Gastrocnemius medialis (tissue), 4 donors: ENCODE results near the gene HLA-DQB1. TPM values are rescaled to one million over a fixed set of nuclear protein-coding genes. Genes with fewer than 3 reads are reported as not detected.

Experiments used
- ATAC-seq, 2 donors: fragments of 150-250 bp; one replicate each; pipeline ENCODE4 v1.9.1; 2016
- DNase-seq, 2 donors: peaks; one replicate each; pipeline ENCODE4 v3.0.0-alpha.2; 2019
- H3K27ac ChIP-seq, 4 donors: fragments of 200-600 bp; sonication (generic); 1 replicate in 1 of 4; 2 replicates in 3 of 4; pipeline ENCODE4 v1.5.1; 2016 to 2018; ENCODE audit warnings: mild to moderate bottlenecking in 2 of 4, moderate library complexity in 1 of 4
- H3K27me3 ChIP-seq, 3 donors: fragments of 200-600 bp; sonication (generic) in 2 of 3; 1 replicate in 1 of 3; 2 replicates in 2 of 3; pipeline versions ENCODE4 v1.5.1 to v1.6.0; 2016 to 2019; ENCODE audit warnings: mild to moderate bottlenecking in 1 of 3, moderate library complexity in 1 of 3
- H3K36me3 ChIP-seq, 2 donors: fragments of 200-600 bp; sonication (generic) in 1 of 2; one replicate each; pipeline ENCODE4 v1.5.1; 2017 to 2018
- H3K4me1 ChIP-seq, 2 donors: fragments of 200-600 bp; sonication (generic) in 1 of 2; one replicate each; pipeline ENCODE4 v1.5.1; 2016 to 2017; ENCODE audit warnings: mild to moderate bottlenecking in 2 of 2
- H3K4me3 ChIP-seq, 4 donors: fragments of 200-600 bp; sonication (generic) in 3 of 4; 1 replicate in 1 of 4; 2 replicates in 3 of 4; pipeline ENCODE4 v1.5.1; 2016 to 2019; ENCODE audit warnings: mild to moderate bottlenecking in 2 of 4
- H3K9me3 ChIP-seq, 3 donors: fragments of 200-600 bp; sonication (generic) in 2 of 3; 1 replicate in 1 of 3; 2 replicates in 2 of 3; pipeline ENCODE4 v1.5.1; 2016 to 2019
- POLR2A ChIP-seq, 2 donors: fragments of 450-650 bp; IDR thresholded peaks; one replicate each; pipeline ENCODE4 v1.6.1; 2017; ENCODE audit warnings: antibody characterized with exemption in 2 of 2, mild to moderate bottlenecking in 2 of 2, moderate library complexity in 2 of 2
- in situ Hi-C, 4 donors: fragments of 200-750 bp; cut with MboI; loops; one replicate each; pipeline versions ENCODE4 v1.15.0 to v1.8.0; 2017; ENCODE audit warnings: low sequenced_read_pairs in 4 of 4
- intact Hi-C: fragments of 100-400 bp; cut with DNase I; formaldehyde crosslinking; loops from one replicate; pipeline ENCODE4 v1.15.1; 2023; ENCODE audit warnings: low total_unique reads
- total RNA-seq, 4 donors: library from RNA; depleted of rRNA; stranded (reverse); fragments of >200 nt; gene quantifications; one replicate each; pipeline versions ENCODE4 v1.1.0 to v1.2.3, GENCODE V29; 2016
- TF ChIP-seq, protein P1 (sequence below), 5 experiments: fragments of 450-650 bp in 3 of 5; fragments of 200-600 bp in 2 of 5; sonication (generic) in 2 of 5; IDR thresholded peaks in 4 of 5; conservative IDR thresholded peaks in 1 of 5; 1 replicate in 4 of 5; 2 replicates in 1 of 5; pipeline ENCODE4 v1.5.1; 2016 to 2019; ENCODE audit warnings: antibody characterized with exemption in 5 of 5, mild to moderate bottlenecking in 3 of 5, moderate library complexity in 3 of 5

The HLA-DQB1 gene
- total RNA-seq, 4 donors from 2014 or later, result 0.22 to 2.2 (median 0.91) TPM

DNA sequence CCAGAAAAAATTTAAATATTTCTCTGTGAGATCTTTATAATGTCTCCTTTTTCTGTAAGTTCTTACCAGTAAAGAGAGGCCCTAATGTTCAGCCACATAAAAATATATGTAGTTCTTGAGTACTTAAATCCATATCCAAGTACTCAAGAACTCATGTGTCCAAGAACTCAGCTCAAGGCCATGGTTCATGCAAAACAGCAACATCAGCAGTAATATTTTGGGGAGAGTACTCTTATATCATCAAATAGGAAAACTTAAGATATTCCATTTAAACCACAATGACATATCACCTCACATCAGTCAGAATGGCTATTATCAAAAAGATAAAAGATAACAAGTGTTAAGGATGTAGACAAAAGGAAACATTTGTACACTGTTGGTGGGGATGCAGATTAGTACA is 3.4 kb upstream of the HLA-DQB1 start:
- intact Hi-C loops, result no loop called here
- Histone ChIP-seq H3K4me3 (no peak overlapping the region), H3K36me3 (no peaks in the 10 kb centered on the region)

DNA sequence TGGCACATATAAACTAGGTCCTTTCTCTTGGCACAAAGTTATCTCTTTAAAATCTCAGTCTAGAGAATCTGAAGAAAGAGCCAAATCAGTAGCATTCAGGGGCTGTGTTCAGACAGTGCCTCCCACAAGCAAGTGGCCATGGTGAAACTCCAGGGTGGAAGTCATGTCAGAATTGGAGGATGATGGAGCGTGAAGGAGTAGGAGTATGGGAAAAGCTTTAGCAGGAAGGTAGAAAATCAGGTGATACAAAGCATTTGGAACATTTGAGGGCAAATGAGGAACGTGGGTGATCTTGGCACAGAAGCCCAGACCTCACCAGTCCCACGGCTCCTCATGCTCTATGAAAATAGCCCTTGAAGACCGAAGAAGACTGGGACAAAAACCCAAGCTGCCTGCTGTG is 2.8 kb upstream of the HLA-DQB1 start:
- Histone ChIP-seq H3K36me3 (no peaks in the 10 kb centered on the region), H3K4me1 (no peaks in the 10 kb centered on the region), H3K4me3 (no peak overlapping the region), H3K27me3 (no peaks in the 10 kb centered on the region), H3K27ac (peak overlapping the region in 1 of 4 donors; percentile 6), H3K9me3 (no peaks in the 10 kb centered on the region)
- ATAC-seq, result no peak
- in situ Hi-C loops, result loop anchor here in 1 of 4 donors (5.0 kb wide), 1 partner anchor 93 kb away; the partner anchor contains the start of gene HLA-DQB2
- TF ChIP-seq, protein P1, sequence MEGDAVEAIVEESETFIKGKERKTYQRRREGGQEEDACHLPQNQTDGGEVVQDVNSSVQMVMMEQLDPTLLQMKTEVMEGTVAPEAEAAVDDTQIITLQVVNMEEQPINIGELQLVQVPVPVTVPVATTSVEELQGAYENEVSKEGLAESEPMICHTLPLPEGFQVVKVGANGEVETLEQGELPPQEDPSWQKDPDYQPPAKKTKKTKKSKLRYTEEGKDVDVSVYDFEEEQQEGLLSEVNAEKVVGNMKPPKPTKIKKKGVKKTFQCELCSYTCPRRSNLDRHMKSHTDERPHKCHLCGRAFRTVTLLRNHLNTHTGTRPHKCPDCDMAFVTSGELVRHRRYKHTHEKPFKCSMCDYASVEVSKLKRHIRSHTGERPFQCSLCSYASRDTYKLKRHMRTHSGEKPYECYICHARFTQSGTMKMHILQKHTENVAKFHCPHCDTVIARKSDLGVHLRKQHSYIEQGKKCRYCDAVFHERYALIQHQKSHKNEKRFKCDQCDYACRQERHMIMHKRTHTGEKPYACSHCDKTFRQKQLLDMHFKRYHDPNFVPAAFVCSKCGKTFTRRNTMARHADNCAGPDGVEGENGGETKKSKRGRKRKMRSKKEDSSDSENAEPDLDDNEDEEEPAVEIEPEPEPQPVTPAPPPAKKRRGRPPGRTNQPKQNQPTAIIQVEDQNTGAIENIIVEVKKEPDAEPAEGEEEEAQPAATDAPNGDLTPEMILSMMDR (IDR thresholded peaks at IDR 0.05 in 4 of 5, conservative IDR thresholded peaks at IDR 0.05 in 1 of 5), result no peak
- TF ChIP-seq POLR2A (IDR thresholded peaks at IDR 0.05), result no peak
- no peak for DNase-seq
- intact Hi-C loops, result no loop called here

More for the DNA sequence above, 3.4 kb upstream of the HLA-DQB1 start:
- in situ Hi-C loops, result loop anchor here in 1 of 4 donors (5.0 kb wide), 1 partner anchor 92 kb away; the partner anchor contains the start of gene HLA-DQB2
- DNase-seq (no peak), ATAC-seq (no peak)
- H3K4me1 ChIP-seq, result no peaks in the 10 kb centered on the region
- no peak for TF ChIP-seq POLR2A (IDR thresholded peaks at IDR 0.05)
- TF ChIP-seq, protein P1 (IDR thresholded peaks at IDR 0.05 in 4 of 5, conservative IDR thresholded peaks at IDR 0.05 in 1 of 5), result no peak
- no peaks in the 10 kb centered on the region for H3K9me3 ChIP-seq
- no peaks in the 10 kb centered on the region for H3K27me3 ChIP-seq
- no peak overlapping the region for H3K27ac ChIP-seq

DNA sequence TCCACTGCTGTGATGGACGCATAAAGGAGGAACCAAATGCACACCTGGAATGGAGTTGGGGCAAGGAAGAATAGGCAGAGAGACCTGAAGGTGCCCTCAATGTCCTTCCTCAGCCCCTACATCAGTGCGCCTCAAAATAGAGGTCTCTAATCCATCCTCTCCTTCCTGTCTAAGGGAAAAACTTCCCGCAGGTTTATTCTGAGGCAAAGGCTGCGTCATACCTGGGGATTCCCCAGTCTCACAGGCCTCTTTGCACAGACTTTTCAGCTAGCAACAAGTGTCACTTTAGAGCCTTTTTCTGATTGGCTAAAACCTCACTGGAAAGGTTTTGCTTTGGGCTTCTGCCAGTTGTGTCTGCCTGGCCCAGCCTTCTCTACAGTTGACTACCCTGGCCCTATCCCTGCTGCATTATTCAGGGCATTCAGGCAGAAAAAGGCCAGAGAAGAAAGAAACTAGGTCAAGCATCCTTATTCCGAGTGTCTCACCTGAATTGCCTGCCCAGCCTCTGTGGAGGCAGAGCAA is 1.8 kb upstream of the HLA-DQB1 start:
- DNase-seq (no peak), ATAC-seq (peak; percentile 64 to 77)
- no peaks in the 10 kb centered on the region for H3K27me3 ChIP-seq
- no peaks in the 10 kb centered on the region for H3K9me3 ChIP-seq
- intact Hi-C loops, result no loop called here
- H3K4me1 ChIP-seq, result no peaks in the 10 kb centered on the region
- TF ChIP-seq POLR2A (IDR thresholded peaks at IDR 0.05), result no peak
- TF ChIP-seq, protein P1 (IDR thresholded peaks at IDR 0.05 in 4 of 5, conservative IDR thresholded peaks at IDR 0.05 in 1 of 5), result no peak
- no peaks in the 10 kb centered on the region for H3K36me3 ChIP-seq
- H3K27ac ChIP-seq, result peak overlapping the region in 2 of 4 donors; percentile 54
- in situ Hi-C loops, result loop anchor here in 1 of 4 donors (5.0 kb wide), 1 partner anchor 94 kb away; the partner anchor contains the start of gene HLA-DQB2
- H3K4me3 ChIP-seq, result no peak overlapping the region

DNA sequence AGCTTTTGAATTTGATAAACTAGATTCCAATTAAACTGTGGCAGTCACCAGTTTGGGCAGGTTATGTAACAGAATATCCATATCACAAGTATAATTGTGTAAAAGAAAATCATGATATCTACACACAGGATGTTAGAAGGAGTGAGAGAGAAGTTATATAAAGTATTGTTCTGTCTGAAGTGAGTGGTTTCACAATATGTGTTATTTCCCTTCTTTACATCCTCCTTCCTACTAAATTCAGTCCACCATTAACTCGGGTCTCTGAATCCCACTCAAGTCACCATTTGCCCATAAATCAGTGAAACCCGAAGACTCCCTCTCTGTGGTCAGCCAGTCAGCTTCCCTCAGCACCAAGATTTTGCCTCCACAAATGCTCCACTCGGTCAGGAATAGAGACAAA is 796 bp downstream of the HLA-DQB1 start:
- H3K27ac ChIP-seq, result no peak overlapping the region
- TF ChIP-seq, protein P1 (IDR thresholded peaks at IDR 0.05 in 4 of 5, conservative IDR thresholded peaks at IDR 0.05 in 1 of 5), result no peak
- TF ChIP-seq POLR2A (IDR thresholded peaks at IDR 0.05), result no peak
- no peaks in the 10 kb centered on the region for H3K27me3 ChIP-seq
- in situ Hi-C loops, result loop anchor here in 1 of 4 donors (5.0 kb wide), 1 partner anchor 97 kb away; the partner anchor contains the start of gene HLA-DQB2
- no peaks in the 10 kb centered on the region for H3K9me3 ChIP-seq
- H3K36me3 ChIP-seq, result no peaks in the 10 kb centered on the region
- ATAC-seq, result no peak
- no peak overlapping the region for H3K4me3 ChIP-seq
- intact Hi-C loops, result no loop called here
- no peaks in the 10 kb centered on the region for H3K4me1 ChIP-seq
- no peak for DNase-seq
